PC-9 (cell line): ENCODE measurements around the gene BEND6. TPM values are rescaled to one million over a fixed set of nuclear protein-coding genes. Genes with fewer than 3 reads are reported as not detected.

ENCODE experiments used
- BruUV-seq: library from RNA; stranded (reverse); fragments of 400-500 nt; replicated peaks from 2 replicates; lab custom pipeline; 2021; lab: Mats Ljungman, UMichigan
- CTCF ChIA-PET: fragments of 300-600 bp; sonication (Branson Sonifier 250); formaldehyde crosslinking; loops from one replicate; lab custom pipeline; 2022; ENCODE audit warnings: antibody characterized with exemption; lab: Charles Lee
- POLR2A ChIA-PET: fragments of 300-600 bp; sonication (Branson Sonifier 250); formaldehyde crosslinking; loops from one replicate; lab custom pipeline; 2022; ENCODE audit warnings: antibody characterized with exemption; ENCODE audit not compliant: unreplicated experiment; lab: Charles Lee
- DNase-seq, 2 experiments: peaks; one replicate each; pipeline versions ENCODE4 v3.0.0 to v3.0.0-alpha.2; 2015 to 2022; ENCODE audit warnings: mixed read lengths in 1 of 2
- H2AFZ ChIP-seq: fragments of 200-600 bp; sonication (generic); 2 replicates; pipeline ENCODE4 v1.8.1; 2017; ENCODE audit warnings: antibody characterized with exemption
- H3F3A ChIP-seq: fragments of 200-600 bp; sonication (generic); 2 replicates; pipeline ENCODE4 v1.8.1; 2017; ENCODE audit warnings: antibody characterized with exemption, mild to moderate bottlenecking, low read depth; ENCODE audit not compliant: insufficient read depth
- H3K27ac ChIP-seq: fragments of 200-600 bp; sonication (generic); 2 replicates; pipeline ENCODE4 v1.6.1; 2016; ENCODE audit warnings: mixed run types
- H3K27me3 ChIP-seq: fragments of 200-600 bp; sonication (generic); 2 replicates; pipeline ENCODE4 v1.6.1; 2016; ENCODE audit warnings: low read depth, mixed run types; ENCODE audit not compliant: insufficient read depth
- H3K36me3 ChIP-seq: fragments of 200-600 bp; sonication (generic); 2 replicates; pipeline ENCODE4 v1.6.1; 2016; ENCODE audit warnings: low read depth, mixed run types
- H3K4me1 ChIP-seq: fragments of 200-600 bp; sonication (generic); replicated peaks from 2 replicates; pipeline ENCODE4 v1.6.1; 2016; ENCODE audit warnings: mixed run types; ENCODE audit not compliant: insufficient read depth
- H3K4me2 ChIP-seq: fragments of 200-600 bp; sonication (generic); 2 replicates; pipeline ENCODE4 v1.6.1; 2017; ENCODE audit warnings: mixed run types
- H3K4me3 ChIP-seq: fragments of 200-600 bp; sonication (generic); 2 replicates; pipeline ENCODE4 v1.6.1; 2016; ENCODE audit warnings: mixed run types
- H3K79me2 ChIP-seq: fragments of 200-600 bp; sonication (generic); 2 replicates; pipeline ENCODE4 v1.6.1; 2017; ENCODE audit warnings: low read depth, mixed run types
- H3K9me2 ChIP-seq: fragments of 200-600 bp; sonication (generic); 2 replicates; pipeline ENCODE4 v1.8.1; 2017; ENCODE audit warnings: mild to moderate bottlenecking; ENCODE audit not compliant: insufficient read depth
- H3K9me3 ChIP-seq: fragments of 200-600 bp; sonication (generic); 2 replicates; pipeline ENCODE4 v1.8.1; 2016; ENCODE audit warnings: low read depth; ENCODE audit not compliant: insufficient read depth
- H4K20me1 ChIP-seq: fragments of 200-600 bp; sonication (generic); 2 replicates; pipeline ENCODE4 v1.8.1; 2017; ENCODE audit not compliant: insufficient read depth
- EZH2 ChIP-seq: fragments of 200-600 bp; sonication (generic); IDR thresholded peaks from 2 replicates; pipeline ENCODE4 v1.8.0; 2017; ENCODE audit warnings: antibody characterized with exemption, low read depth
- intact Hi-C: fragments of 100-400 bp; cut with micrococcal nuclease; formaldehyde crosslinking; loops from one replicate; pipeline ENCODE4 v1.10.0; 2022; ENCODE audit not compliant: unreplicated experiment
- total RNA-seq: library from RNA; stranded (reverse); gene quantifications from 2 replicates; pipeline ENCODE4 v1.2.3, GENCODE V29; 2021
- TF ChIP-seq, protein P1 (sequence below): fragments of 200-600 bp; sonication (generic); conservative IDR thresholded peaks from 2 replicates; pipeline ENCODE4 v1.6.1; 2017; ENCODE audit warnings: mixed run types, antibody characterized with exemption, mild to moderate bottlenecking, moderate library complexity

BEND6 gene
- total RNA-seq, 1 experiment from 2014 or later, result 5.7 TPM

DNA sequence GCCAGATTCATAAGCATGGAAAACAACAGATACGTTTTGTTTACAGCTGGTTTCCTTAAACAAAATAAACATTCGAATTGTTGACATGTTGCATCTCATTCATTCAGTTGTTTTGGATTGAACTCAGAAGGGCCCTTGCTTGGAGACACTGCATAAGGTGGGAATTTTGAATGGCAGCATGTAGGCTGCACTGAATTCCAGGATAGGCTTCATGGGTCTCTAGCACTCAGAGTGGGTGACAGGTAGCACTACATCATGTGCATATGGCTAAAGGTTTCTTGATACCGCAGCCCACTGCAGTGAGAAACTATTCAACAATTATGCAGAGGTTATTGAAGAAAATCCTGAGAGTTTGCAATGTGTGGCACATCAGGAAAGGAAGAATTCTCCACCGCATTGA, 1.6 kb downstream of the BEND6 start:
- Histone ChIP-seq H3K4me1 (peaks cover 47% of the 10 kb centered on the region), H3K4me2 (peak overlapping the region; percentile 89), H3K36me3 (no peaks in the 10 kb centered on the region), H3K9me2 (no peaks in the 10 kb centered on the region), H3F3A (peaks cover 16% of the 10 kb centered on the region), H3K79me2 (peaks cover 37% of the 10 kb centered on the region), H3K9me3 (no peaks in the 10 kb centered on the region), H3K27ac (peak overlapping the region; percentile 93), H3K27me3 (no peaks in the 10 kb centered on the region), H3K4me3 (peak overlapping the region; percentile 93), H2AFZ (peak overlapping the region; percentile 88; the same call in 1 of the 2 replicates), H4K20me1 (no peaks in the 10 kb centered on the region)
- intact Hi-C loops, result loop anchor here (5.0 kb wide), 1 partner anchor 66 kb away; no protein-coding TSS in a partner anchor
- POLR2A ChIA-PET, result interaction anchor here (0.6 kb wide), 1 partner anchor 17 kb away, joined by 8 read pairs; no protein-coding TSS in a partner anchor
- CTCF ChIA-PET, result interaction anchor here (1.5 kb wide), 1 partner anchor 52 kb away, joined by 3 read pairs; no protein-coding TSS in a partner anchor
- DNase-seq, result no peak
- BruUV-seq, result no TSS peak
- no peak for TF ChIP-seq EZH2

DNA sequence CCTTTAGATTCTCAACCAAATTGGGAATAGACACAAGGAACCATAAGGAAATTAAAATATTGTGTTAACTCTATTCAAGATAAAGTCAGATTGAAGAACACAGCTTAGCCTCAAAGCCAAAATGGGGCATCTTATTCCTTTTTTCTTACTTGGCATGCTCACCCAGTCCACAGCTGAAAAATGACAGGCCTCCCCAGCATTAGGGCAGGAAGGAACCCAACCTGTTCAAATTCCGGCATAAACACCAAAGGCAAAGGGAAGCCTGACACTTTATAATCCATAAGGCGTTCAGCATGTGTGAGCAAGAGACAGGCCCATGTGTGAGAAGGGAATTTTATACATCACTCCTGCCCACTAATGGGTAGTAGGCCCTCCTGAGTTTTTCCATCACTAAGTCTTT, 2.9 kb downstream of the BEND6 start:
- H3K4me2 ChIP-seq, result no peak overlapping the region
- H2AFZ ChIP-seq, result no peak overlapping the region
- H3K27me3 ChIP-seq, result no peaks in the 10 kb centered on the region
- ChIA-PET POLR2A (no interaction called here), CTCF (interaction anchor here (1.5 kb wide), 1 partner anchor 53 kb away, joined by 3 read pairs; no protein-coding TSS in a partner anchor)
- H3K9me3 ChIP-seq, result no peaks in the 10 kb centered on the region
- TF ChIP-seq, protein P1, sequence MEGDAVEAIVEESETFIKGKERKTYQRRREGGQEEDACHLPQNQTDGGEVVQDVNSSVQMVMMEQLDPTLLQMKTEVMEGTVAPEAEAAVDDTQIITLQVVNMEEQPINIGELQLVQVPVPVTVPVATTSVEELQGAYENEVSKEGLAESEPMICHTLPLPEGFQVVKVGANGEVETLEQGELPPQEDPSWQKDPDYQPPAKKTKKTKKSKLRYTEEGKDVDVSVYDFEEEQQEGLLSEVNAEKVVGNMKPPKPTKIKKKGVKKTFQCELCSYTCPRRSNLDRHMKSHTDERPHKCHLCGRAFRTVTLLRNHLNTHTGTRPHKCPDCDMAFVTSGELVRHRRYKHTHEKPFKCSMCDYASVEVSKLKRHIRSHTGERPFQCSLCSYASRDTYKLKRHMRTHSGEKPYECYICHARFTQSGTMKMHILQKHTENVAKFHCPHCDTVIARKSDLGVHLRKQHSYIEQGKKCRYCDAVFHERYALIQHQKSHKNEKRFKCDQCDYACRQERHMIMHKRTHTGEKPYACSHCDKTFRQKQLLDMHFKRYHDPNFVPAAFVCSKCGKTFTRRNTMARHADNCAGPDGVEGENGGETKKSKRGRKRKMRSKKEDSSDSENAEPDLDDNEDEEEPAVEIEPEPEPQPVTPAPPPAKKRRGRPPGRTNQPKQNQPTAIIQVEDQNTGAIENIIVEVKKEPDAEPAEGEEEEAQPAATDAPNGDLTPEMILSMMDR, result no peak
- no peak for TF ChIP-seq EZH2
- peaks cover 35% of the 10 kb centered on the region for H3K4me1 ChIP-seq
- H3K79me2 ChIP-seq, result peaks cover 24% of the 10 kb centered on the region
- no peak overlapping the region for H3K27ac ChIP-seq
- BruUV-seq, result no TSS peak
- peaks cover 16% of the 10 kb centered on the region for H3F3A ChIP-seq
- no peaks in the 10 kb centered on the region for H3K9me2 ChIP-seq
- intact Hi-C loops, result loop anchor here (5.0 kb wide), 1 partner anchor 64 kb away; no protein-coding TSS in a partner anchor
- no peaks in the 10 kb centered on the region for H4K20me1 ChIP-seq
- DNase-seq, result no peak
- no peaks in the 10 kb centered on the region for H3K36me3 ChIP-seq
- H3K4me3 ChIP-seq, result no peak overlapping the region

DNA sequence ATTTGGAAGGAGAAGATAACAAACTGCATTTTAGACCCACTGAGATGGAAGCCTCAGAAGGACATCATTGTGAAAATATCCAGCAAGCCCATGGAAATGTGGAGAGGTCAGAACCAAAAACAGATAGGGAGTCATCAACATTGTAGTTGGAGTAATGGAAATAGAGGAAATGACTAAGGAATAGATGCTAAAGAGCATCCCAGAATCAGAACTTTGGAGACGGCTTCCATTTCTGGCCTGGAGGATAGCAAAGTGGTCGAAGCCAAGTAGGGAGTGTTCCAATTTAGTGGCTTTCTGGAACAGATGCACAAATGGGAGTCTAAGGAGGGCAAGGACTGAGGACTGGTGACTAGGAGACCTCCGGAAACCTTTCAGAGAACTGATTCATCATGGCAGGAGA, 3.6 kb downstream of the BEND6 start:
- BruUV-seq, result no TSS peak
- intact Hi-C loops, result loop anchor here (5.0 kb wide), 1 partner anchor 64 kb away; no protein-coding TSS in a partner anchor
- H3K36me3 ChIP-seq, result no peaks in the 10 kb centered on the region
- H3F3A ChIP-seq, result peaks cover 16% of the 10 kb centered on the region
- ChIA-PET POLR2A (no interaction called here), CTCF (interaction anchor here (0.9 kb wide), 1 partner anchor 61 kb away, joined by 3 read pairs; no protein-coding TSS in a partner anchor)
- peaks cover 18% of the 10 kb centered on the region for H3K79me2 ChIP-seq
- DNase-seq, result no peak
- peaks cover 28% of the 10 kb centered on the region for H3K4me1 ChIP-seq
- H3K4me3 ChIP-seq, result no peak overlapping the region
- no peak overlapping the region for H3K4me2 ChIP-seq
- no peaks in the 10 kb centered on the region for H3K27me3 ChIP-seq
- H3K9me2 ChIP-seq, result no peaks in the 10 kb centered on the region
- H3K27ac ChIP-seq, result no peak overlapping the region
- no peaks in the 10 kb centered on the region for H4K20me1 ChIP-seq
- no peaks in the 10 kb centered on the region for H3K9me3 ChIP-seq
- H2AFZ ChIP-seq, result no peak overlapping the region
- TF ChIP-seq, protein P1, result no peak
- TF ChIP-seq EZH2, result no peak
